ENCODE results near the gene PARS2. TPM values are rescaled to one million over a fixed set of nuclear protein-coding genes. Genes with fewer than 3 reads are reported as not detected.

The PARS2 gene
- total RNA-seq, 1 donor from 2014 or later: 7.1 TPM

- no peaks in the 10 kb centered on the region for H3K27me3 Mint-ChIP-seq (ENCODE audit: low read depth)
- H3K4me3 Mint-ChIP-seq: no peak overlapping the region
- H3K36me3 Mint-ChIP-seq (ENCODE audit: low read depth): peaks cover 53% of the 10 kb centered on the region
- no peak for DNase-seq (ENCODE audit: low read depth, low spot score)
- no peak for TF ChIP-seq CTCF (conservative IDR thresholded peaks at IDR 0.05)
- H3K9me3 Mint-ChIP-seq: peaks cover 15% of the 10 kb centered on the region
- H3K4me1 Mint-ChIP-seq: peaks cover 7% of the 10 kb centered on the region
- no peak overlapping the region for H3K27ac Mint-ChIP-seq (ENCODE audit: unreplicated experiment)
These were observed 42.6 kb downstream of the PARS2 start for GRCh38 chr1:54721719-54722118.

- no peaks in the 10 kb centered on the region for H3K9me3 Mint-ChIP-seq
- H3K4me1 Mint-ChIP-seq: peaks cover 20% of the 10 kb centered on the region
- peaks cover 6% of the 10 kb centered on the region for H3K36me3 Mint-ChIP-seq (ENCODE audit: low read depth)
- H3K4me3 Mint-ChIP-seq: peak overlapping the region; percentile 90
- peak overlapping the region; percentile 43 for H3K27ac Mint-ChIP-seq (ENCODE audit: unreplicated experiment)
- no peak for TF ChIP-seq CTCF (conservative IDR thresholded peaks at IDR 0.05)
- H3K27me3 Mint-ChIP-seq (ENCODE audit: low read depth): peaks cover 20% of the 10 kb centered on the region
- no peak for DNase-seq (ENCODE audit: low read depth, low spot score)
These were observed 47.9 kb downstream of the PARS2 start for GRCh38 chr1:54716299-54717047.

GRCh38 chr1:54715493-54716298 is 48.6 kb downstream of the PARS2 start, which contains the start of gene TTC4:
TTC4 (plus strand) TSS chr1:54715861; CDS start chr1:54715909, 48 bp downstream.
- peak within 1 kb of the TSS; percentile 83 for H3K27ac Mint-ChIP-seq (ENCODE audit: unreplicated experiment)
- peak; percentile 72 for DNase-seq (ENCODE audit: low read depth, low spot score)
- H3K4me1 Mint-ChIP-seq: peaks cover 20% of the 10 kb centered on the region
- no peaks in the 10 kb centered on the region for H3K9me3 Mint-ChIP-seq
- H3K27me3 Mint-ChIP-seq (ENCODE audit: low read depth): peaks cover 28% of the 10 kb centered on the region
- no peak for TF ChIP-seq CTCF (conservative IDR thresholded peaks at IDR 0.05)
- H3K36me3 Mint-ChIP-seq (ENCODE audit: low read depth): peaks cover 2% of the 10 kb centered on the region
- H3K4me3 Mint-ChIP-seq: peak within 1 kb of the TSS; percentile 90

- Mint-ChIP-seq H3K4me3 (peak overlapping the region; percentile 90), H3K27me3 (ENCODE audit: low read depth) (peaks cover 35% of the 10 kb centered on the region), H3K36me3 (ENCODE audit: low read depth) (peaks cover 2% of the 10 kb centered on the region), H3K9me3 (no peaks in the 10 kb centered on the region), H3K4me1 (peaks cover 20% of the 10 kb centered on the region), H3K27ac (ENCODE audit: unreplicated experiment) (no peak overlapping the region)
- no peak for TF ChIP-seq CTCF (conservative IDR thresholded peaks at IDR 0.05)
- DNase-seq (ENCODE audit: low read depth, low spot score): no peak
These were observed 49.3 kb downstream of the PARS2 start for GRCh38 chr1:54714881-54715492.

- peak overlapping the region; percentile 54 for H3K4me3 Mint-ChIP-seq
- DNase-seq (ENCODE audit: low read depth, low spot score): no peak
- no peaks in the 10 kb centered on the region for H3K36me3 Mint-ChIP-seq (ENCODE audit: low read depth)
- no peak overlapping the region for H3K27ac Mint-ChIP-seq (ENCODE audit: unreplicated experiment)
- TF ChIP-seq CTCF (conservative IDR thresholded peaks at IDR 0.05): no peak
- no peaks in the 10 kb centered on the region for H3K9me3 Mint-ChIP-seq
- peaks cover 11% of the 10 kb centered on the region for H3K4me1 Mint-ChIP-seq
- peaks cover 69% of the 10 kb centered on the region for H3K27me3 Mint-ChIP-seq (ENCODE audit: low read depth)
These were observed 52.8 kb downstream of the PARS2 start for GRCh38 chr1:54711536-54711935.
